GM12891 (cell line): ENCODE data around the gene FBN1.

Source experiments
- PAX5 ChIP-seq: IDR thresholded peaks from 2 replicates; pipeline ENCODE4 v1.6.1; 2011; ENCODE audit warnings: low read length, moderate library complexity, mild to moderate bottlenecking; ENCODE audit not compliant: insufficient read depth, severe bottlenecking
- POLR2A ChIP-seq: IDR thresholded peaks from 2 replicates; pipeline ENCODE4 v1.6.1; 2011; ENCODE audit warnings: low read depth, low read length, control low read depth
- POLR2AphosphoS5 ChIP-seq: IDR thresholded peaks from 2 replicates; pipeline ENCODE4 v1.6.1; 2011; ENCODE audit warnings: low read depth, low read length, control low read depth
- POU2F2 ChIP-seq: IDR thresholded peaks from 2 replicates; pipeline ENCODE4 v1.6.1; 2011; ENCODE audit warnings: low read depth, mild to moderate bottlenecking, control low read depth, low read length, moderate library complexity
- SPI1 ChIP-seq: IDR thresholded peaks from 2 replicates; pipeline ENCODE4 v1.6.1; 2011; ENCODE audit warnings: low read depth, low read length, control low read depth
- TAF1 ChIP-seq: IDR thresholded peaks from 2 replicates; pipeline ENCODE4 v1.6.1; 2011; ENCODE audit warnings: low read depth, low read length, control low read depth

DNA sequence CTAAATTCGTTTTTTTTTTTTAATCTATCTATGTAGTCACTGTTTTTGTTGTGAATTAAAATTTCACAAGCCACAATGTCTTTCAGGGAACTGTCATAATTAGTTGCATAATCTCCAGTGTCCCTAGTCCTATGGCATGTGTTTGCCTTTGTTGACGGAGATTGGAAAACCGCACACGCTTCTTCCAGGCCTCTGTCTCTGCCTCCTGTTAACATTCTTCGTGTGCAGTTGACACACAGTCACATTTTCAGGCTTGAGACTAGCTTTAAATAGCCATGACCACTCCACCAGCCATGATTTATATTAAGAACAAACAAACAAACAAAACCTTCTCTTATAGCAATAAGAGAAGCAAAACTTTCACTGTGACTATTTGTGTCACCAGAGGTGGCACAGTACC lies 174.4 kb downstream of the FBN1 start:
- TF ChIP-seq POU2F2: no peak
- TF ChIP-seq SPI1: no peak
- TF ChIP-seq POLR2A: no peak
- no peak for TF ChIP-seq POLR2AphosphoS5
- TF ChIP-seq TAF1: no peak
- TF ChIP-seq PAX5: no peak
